ENCODE data around the gene LPP. TPM values are rescaled to one million over a fixed set of nuclear protein-coding genes. Genes with fewer than 3 reads are reported as not detected.
A peak's percentile ranks its signal among the peaks of the same experiment; 100 is the strongest.
"Not testable (repeated sequence)": the region's sequence is repeated elsewhere in the genome, so short reads cannot be mapped to it uniquely, and the experiment has no call there.

LPP gene
- total RNA-seq, 1 donor from 2014 or later = 109 TPM

- no peak for ATAC-seq
- DNase-seq = no peak
- intact Hi-C loops (cut with micrococcal nuclease) = no loop called here
These were observed 277.1 kb downstream of the LPP start for GRCh38 chr3:188431040-188431439.

DNA sequence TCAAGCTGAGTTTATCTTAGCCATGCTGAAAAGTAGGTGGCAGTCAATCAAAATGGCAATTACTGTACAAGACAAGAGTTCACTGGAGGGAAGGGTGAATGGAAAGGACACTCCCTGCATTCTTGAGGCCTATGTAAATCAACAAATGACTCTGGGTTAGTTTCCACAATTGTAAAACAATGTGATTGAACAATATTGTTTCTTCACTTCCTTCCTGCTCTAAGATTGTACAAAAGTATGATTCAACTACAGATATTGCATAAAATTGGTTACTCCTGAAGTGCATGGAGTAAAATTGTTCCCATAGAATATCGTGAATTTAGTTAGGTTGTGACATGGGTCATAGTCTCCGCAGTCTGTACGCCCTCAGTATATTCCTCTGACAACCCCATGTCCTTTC is 277.6 kb downstream of the LPP start:
- intact Hi-C loops (cut with micrococcal nuclease) = no loop called here
- no peak for DNase-seq
- ATAC-seq = peak; percentile 32

- no peak for DNase-seq
- intact Hi-C loops (cut with micrococcal nuclease) = no loop called here
- peak; percentile 70 for ATAC-seq
These were observed 279.0 kb downstream of the LPP start for GRCh38 chr3:188432802-188433520.

DNA sequence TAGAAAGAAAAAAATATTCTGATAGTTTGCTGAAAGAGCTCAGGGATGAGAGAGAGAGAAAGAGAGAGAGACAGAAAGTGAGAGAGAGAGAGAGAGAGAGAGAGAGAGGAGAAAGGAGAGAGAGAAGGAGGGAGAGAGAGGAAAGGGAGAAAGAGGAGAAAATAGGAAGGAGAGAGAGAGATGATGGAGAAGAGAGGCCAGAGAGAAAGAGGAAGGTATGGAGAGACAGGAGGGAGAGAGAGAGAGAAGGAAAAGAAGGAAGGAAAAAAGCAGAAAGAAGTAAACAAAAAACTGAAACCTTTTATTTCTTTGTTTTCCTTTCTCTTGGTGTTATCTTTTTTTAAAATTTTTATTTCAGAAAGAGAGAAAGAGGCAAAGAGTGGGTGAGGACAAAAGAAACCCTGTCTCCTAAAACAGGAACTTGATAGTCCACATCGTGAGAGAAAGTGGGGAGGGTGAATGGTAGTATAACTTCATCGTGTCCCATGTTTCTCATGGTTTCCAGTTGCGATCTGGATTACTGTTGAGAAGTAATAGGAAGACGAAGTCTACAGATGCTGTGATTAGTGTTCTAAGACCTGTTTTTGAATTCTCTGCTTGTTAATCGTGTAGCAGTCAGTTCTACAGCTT is 279.7 kb downstream of the LPP start:
- peak; percentile 13 for ATAC-seq
- DNase-seq = no peak
- intact Hi-C loops (cut with micrococcal nuclease) = no loop called here

DNA sequence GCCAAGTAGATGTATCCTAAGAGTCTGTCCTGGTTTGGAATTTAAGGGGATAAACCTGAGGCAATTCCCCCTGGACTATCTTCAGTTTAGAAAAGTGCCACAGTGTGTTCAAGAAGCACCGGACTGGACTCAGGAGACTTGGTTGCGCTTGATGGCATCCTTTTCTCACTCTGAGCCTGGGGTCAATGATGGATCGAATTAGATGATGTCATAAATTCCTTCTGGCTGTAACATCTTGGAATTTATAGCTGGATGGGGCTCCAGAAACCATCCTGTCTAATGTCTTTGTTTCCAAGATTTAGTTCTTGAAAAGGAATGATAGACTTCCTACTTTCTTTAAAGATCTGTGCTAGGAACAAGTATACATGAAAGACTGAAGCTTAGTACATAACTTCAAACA is 280.6 kb downstream of the LPP start:
- no peak for ATAC-seq
- DNase-seq = no peak
- intact Hi-C loops (cut with micrococcal nuclease) = no loop called here

GRCh38 chr3:188435266-188435665 is 281.3 kb downstream of the LPP start:
- ATAC-seq = no peak
- intact Hi-C loops (cut with micrococcal nuclease) = no loop called here
- DNase-seq = no peak

DNA sequence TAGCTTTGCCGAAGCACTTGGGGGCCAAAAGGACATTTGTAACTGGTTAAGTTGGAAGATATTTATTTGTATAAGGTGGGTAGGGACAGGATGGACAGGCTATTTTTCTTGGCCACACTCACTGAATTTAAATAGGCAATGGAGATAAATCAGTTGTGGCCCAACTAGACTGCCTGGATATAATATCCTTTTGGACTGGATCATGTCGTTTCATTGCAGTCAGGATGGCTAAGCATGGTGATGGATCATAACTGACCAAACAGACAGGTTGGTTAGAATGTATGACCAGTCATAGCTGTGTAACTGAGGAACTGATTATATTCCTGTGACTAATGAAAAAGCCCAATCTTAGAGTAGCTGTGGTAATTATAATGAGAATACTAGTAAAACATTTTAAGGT is 284.0 kb downstream of the LPP start:
- intact Hi-C loops (cut with micrococcal nuclease) = no loop called here
- ATAC-seq (no peak), DNase-seq (no peak)

DNA sequence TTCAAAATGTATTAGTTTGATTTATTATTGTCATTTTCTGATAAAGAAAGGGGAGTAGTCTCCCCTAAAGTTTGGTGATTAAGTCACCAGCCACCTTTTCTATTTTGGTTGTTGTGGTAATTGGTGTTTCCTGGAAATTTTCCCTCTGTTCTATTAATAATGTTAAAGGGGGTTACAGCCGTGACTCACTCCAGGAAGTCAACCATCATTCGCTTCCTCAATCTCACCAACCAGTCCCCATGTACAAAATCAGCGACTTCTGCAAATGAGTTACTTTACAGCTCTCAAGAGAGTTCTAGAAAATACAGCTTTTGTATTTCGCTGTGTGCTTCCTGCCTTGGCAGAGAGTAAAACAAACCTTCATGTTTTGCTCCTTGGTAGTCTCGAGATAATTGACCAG is 285.1 kb downstream of the LPP start:
- DNase-seq = no peak
- intact Hi-C loops (cut with micrococcal nuclease) = no loop called here
- peak; percentile 63 for ATAC-seq

- intact Hi-C loops (cut with micrococcal nuclease) = no loop called here
- no peak for ATAC-seq
- no peak for DNase-seq
These were observed 286.5 kb downstream of the LPP start for GRCh38 chr3:188440340-188440972.

DNA sequence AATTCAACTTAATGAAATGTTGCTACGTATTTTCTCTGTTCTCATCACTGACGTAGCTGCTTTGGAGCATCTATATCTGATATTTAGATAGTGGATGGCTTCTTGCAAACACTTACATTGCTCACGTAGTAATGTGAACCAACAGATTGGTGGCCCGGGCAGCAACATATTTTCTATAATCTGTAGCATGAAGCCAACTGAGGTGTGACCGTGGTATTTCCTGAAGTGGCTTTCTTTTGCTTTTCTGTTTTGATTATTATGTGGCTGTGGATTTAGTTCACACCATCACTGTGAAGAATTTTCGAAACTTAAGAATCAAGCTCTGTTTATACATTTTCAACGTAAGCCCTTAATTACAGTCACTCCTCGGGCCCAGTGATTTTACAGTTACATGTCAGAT is 288.5 kb downstream of the LPP start:
- intact Hi-C loops (cut with micrococcal nuclease) = no loop called here
- no peak for ATAC-seq
- DNase-seq = no peak

- intact Hi-C loops (cut with micrococcal nuclease); DNase-seq; ATAC-seq: not testable (repeated sequence)
These were observed 291.2 kb downstream of the LPP start for GRCh38 chr3:188445175-188445574.

DNA sequence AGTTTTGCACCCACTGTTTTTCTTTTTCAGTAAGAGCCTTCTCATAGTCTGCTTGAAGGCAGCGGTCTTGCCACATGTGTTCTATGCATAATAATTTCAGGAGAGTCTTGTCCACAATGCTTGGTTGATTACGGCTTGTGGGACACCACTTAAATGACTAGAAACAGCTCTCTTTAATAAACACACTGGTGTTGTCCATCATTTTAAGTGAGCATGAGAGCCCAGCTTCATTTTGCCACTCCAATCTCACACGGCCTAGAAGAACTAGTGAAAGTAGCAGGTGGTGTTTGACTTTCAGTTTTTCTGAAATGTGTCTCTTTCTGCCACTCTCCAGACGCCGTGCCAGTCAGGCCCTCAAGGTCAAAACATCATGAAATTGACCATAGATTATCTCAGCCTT is 292.1 kb downstream of the LPP start:
- no peak for ATAC-seq
- intact Hi-C loops (cut with micrococcal nuclease) = no loop called here

DNA sequence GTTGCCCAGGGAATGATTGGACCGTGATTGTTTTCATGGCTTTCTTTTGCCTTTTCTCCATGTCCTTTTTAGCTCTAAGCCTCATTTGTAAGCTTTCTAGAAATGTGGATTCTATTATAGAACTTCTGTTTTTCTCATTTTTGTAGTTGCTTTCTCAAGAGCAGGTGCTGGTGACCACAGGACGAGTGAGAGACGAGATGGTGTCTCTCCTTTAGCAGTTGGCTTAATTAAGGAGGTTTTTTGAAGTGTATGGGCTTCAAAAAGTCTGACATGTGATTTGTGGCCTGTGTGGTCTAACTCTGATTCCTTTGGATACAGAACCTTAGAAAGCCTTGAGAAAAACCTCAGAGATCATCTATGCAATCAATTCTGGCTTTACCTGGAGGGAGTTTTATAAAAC is 292.8 kb downstream of the LPP start:
- ATAC-seq (no peak), DNase-seq (no peak)
- intact Hi-C loops (cut with micrococcal nuclease) = no loop called here

More for the DNA sequence above, 292.1 kb downstream of the LPP start:
- DNase-seq = no peak

DNA sequence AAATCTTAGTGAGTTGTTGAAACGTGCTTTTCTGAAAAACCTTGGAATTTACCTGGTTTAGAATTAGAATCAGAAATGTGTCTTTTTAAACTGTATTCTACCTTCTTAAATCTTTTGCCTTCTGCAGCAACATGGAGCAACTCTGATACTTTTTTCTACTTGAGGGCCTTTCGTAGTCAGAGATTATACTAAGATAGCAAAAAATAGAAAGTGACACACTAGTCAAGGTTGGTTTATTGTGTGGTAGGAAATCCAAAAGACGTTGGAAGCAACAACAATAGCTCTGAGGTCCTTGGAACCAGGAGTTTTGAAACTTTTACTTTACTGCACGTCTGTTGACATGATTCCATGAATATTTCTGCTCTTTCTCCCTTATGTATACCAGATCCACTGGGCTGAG is 294.9 kb downstream of the LPP start:
- no peak for ATAC-seq
- intact Hi-C loops (cut with micrococcal nuclease) = no loop called here
- DNase-seq = no peak

GRCh38 chr3:188449421-188449820 is 295.5 kb downstream of the LPP start:
- no peak for ATAC-seq
- intact Hi-C loops (cut with micrococcal nuclease) = no loop called here
- DNase-seq = no peak

GRCh38 chr3:188452158-188452772 is 298.3 kb downstream of the LPP start:
- peak; percentile 61 for ATAC-seq
- no peak for DNase-seq
- intact Hi-C loops (cut with micrococcal nuclease) = no loop called here

DNA sequence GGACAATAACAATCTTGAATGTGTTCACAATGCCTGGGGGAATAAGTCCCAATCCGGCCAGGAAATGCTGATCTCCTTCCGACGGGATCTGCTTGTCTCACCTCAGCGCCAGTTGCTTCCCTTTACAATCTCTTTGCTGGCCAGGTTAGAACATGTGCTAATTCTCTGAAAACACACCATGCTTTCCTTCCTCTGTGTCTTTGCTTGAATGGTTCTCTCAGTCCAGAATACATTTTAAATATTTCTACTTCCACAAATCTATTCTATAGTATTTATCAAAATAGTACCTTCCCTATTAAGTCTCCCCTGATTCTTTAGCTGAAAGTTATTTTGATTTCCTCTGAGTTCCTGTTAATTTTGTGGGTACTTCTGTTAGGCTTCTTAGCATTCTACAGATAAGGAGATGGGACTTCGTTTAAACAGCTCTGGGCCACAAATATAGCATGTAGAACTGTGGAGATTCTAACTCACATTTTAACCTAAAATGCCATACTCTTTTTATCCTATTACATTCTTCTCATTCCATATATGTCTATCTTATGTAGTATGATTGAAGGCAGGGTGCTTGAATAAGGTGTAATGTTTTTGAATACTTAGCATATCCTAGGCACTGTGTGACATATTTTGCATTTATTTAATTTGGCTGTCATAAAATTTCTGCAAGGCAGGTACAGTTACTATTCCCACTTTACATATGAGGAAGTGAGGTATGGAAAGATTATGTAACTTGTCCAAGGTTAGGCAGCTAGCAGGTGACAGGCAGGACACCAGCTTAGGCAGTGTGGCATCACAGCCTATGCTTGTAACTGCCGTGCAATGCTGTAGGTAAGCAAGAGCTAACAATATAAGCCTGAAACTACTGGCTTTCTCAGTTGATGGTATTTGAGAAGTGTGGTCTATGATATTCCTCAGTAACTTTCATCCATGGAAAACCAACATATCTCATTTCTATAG is 299.8 kb downstream of the LPP start:
- no peak for DNase-seq
- intact Hi-C loops (cut with micrococcal nuclease) = no loop called here
- ATAC-seq = no peak

- intact Hi-C loops (cut with micrococcal nuclease) = no loop called here
- no peak for ATAC-seq
- no peak for DNase-seq
These were observed 301.8 kb downstream of the LPP start for GRCh38 chr3:188455748-188456147.

DNA sequence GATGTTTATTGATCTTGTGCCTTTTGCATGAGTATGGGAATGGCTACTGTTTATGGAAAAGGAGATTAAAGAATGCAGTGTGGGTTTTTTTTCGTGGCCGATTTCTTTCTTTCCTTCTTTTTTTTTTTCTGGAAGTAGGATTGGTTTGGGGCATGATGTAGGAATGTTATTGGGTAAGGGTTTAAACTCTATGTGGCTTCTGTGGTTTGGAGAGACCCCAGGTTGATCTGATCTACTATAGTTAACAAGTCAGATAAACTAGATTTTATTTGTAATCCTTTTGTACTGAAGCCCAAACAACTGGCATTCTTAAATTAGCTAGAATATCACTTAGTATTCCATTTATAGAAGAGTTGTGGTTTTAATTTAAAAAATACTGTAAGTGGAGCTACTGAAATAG is 304.8 kb downstream of the LPP start:
- DNase-seq (no peak), ATAC-seq (no peak)
- intact Hi-C loops (cut with micrococcal nuclease) = no loop called here

Measured in left ventricle myocardium superior (tissue), 1 donor.